SJCRH30 (cell line): Measurements from ENCODE around the gene UPF2. TPM values are rescaled to one million over a fixed set of nuclear protein-coding genes. Genes with fewer than 3 reads are reported as not detected.

Experiments
- DNase-seq, 2 experiments: peaks; one replicate each; pipeline ENCODE4 v3.0.0-alpha.2; 2015 to 2020
- H3K27ac ChIP-seq: fragments of 250-450 bp; sonication (Bioruptor Pico); 2 replicates; pipeline ENCODE4 v1.5.1; 2020; ENCODE audit warnings: mild to moderate bottlenecking, moderate library complexity
- H3K27me3 ChIP-seq: fragments of 250-450 bp; sonication (Bioruptor Pico); 2 replicates; pipeline ENCODE4 v1.5.1; 2020; ENCODE audit warnings: mild to moderate bottlenecking, moderate library complexity
- H3K36me3 ChIP-seq: fragments of 250-450 bp; sonication (Bioruptor Pico); 2 replicates; pipeline ENCODE4 v1.5.1; 2020; ENCODE audit warnings: mild to moderate bottlenecking, moderate library complexity
- H3K4me1 ChIP-seq: fragments of 250-450 bp; sonication (Bioruptor Pico); 2 replicates; pipeline ENCODE4 v1.5.1; 2020; ENCODE audit warnings: mild to moderate bottlenecking, moderate library complexity
- H3K4me3 ChIP-seq: fragments of 250-450 bp; sonication (Bioruptor Pico); 2 replicates; pipeline ENCODE4 v1.5.1; 2020; ENCODE audit warnings: mild to moderate bottlenecking, moderate library complexity
- H3K9me3 ChIP-seq: fragments of 250-450 bp; sonication (Bioruptor Pico); replicated peaks from 2 replicates; pipeline ENCODE4 v1.5.1; 2020; ENCODE audit warnings: mild to moderate bottlenecking, moderate library complexity
- total RNA-seq: library from RNA; depleted of rRNA; stranded (reverse); fragments of >200 nt; shearing (Covaris generic); gene quantifications from 2 replicates; pipeline ENCODE4 v1.2.3, GENCODE V29; 2014

UPF2 gene
- total RNA-seq, 1 experiment from 2014 or later = 22.9 TPM

GRCh38 chr10:11913079-11913641, 129.4 kb downstream of the UPF2 start:
- H3K27ac ChIP-seq = no peak overlapping the region
- no peak for DNase-seq
- no peaks in the 10 kb centered on the region for H3K4me1 ChIP-seq
- H3K4me3 ChIP-seq = no peak overlapping the region
- H3K27me3 ChIP-seq = no peaks in the 10 kb centered on the region
- H3K36me3 ChIP-seq = no peaks in the 10 kb centered on the region
- no peaks in the 10 kb centered on the region for H3K9me3 ChIP-seq

- no peak overlapping the region for H3K4me3 ChIP-seq
- H3K4me1 ChIP-seq = no peaks in the 10 kb centered on the region
- no peak overlapping the region for H3K27ac ChIP-seq
- H3K9me3 ChIP-seq = no peaks in the 10 kb centered on the region
- no peak for DNase-seq
- no peaks in the 10 kb centered on the region for H3K36me3 ChIP-seq
- H3K27me3 ChIP-seq = no peaks in the 10 kb centered on the region
Observed at GRCh38 chr10:11910102-11910501, 132.5 kb downstream of the UPF2 start.

GRCh38 chr10:11909618-11910017, 133.0 kb downstream of the UPF2 start:
- Histone ChIP-seq H3K9me3 (no peaks in the 10 kb centered on the region), H3K27me3 (no peaks in the 10 kb centered on the region), H3K27ac (no peak overlapping the region), H3K4me3 (no peak overlapping the region), H3K36me3 (no peaks in the 10 kb centered on the region), H3K4me1 (no peaks in the 10 kb centered on the region)
- no peak for DNase-seq

- Histone ChIP-seq H3K4me3 (no peak overlapping the region), H3K27ac (no peak overlapping the region), H3K36me3 (no peaks in the 10 kb centered on the region), H3K9me3 (no peaks in the 10 kb centered on the region), H3K4me1 (no peaks in the 10 kb centered on the region), H3K27me3 (no peaks in the 10 kb centered on the region)
- no peak for DNase-seq
Observed at GRCh38 chr10:11908991-11909390, 133.6 kb downstream of the UPF2 start.

GRCh38 chr10:11908536-11908935, 134.1 kb downstream of the UPF2 start:
- no peak overlapping the region for H3K27ac ChIP-seq
- H3K9me3 ChIP-seq = no peaks in the 10 kb centered on the region
- no peaks in the 10 kb centered on the region for H3K27me3 ChIP-seq
- no peaks in the 10 kb centered on the region for H3K4me1 ChIP-seq
- H3K4me3 ChIP-seq = no peak overlapping the region
- H3K36me3 ChIP-seq = no peaks in the 10 kb centered on the region
- no peak for DNase-seq

GRCh38 chr10:11907914-11908313, 134.7 kb downstream of the UPF2 start:
- Histone ChIP-seq H3K27me3 (no peaks in the 10 kb centered on the region), H3K36me3 (no peaks in the 10 kb centered on the region), H3K27ac (no peak overlapping the region), H3K9me3 (no peaks in the 10 kb centered on the region), H3K4me3 (no peak overlapping the region), H3K4me1 (peaks cover 3% of the 10 kb centered on the region)
- DNase-seq = no peak

- H3K9me3 ChIP-seq = no peaks in the 10 kb centered on the region
- H3K4me3 ChIP-seq = no peak overlapping the region
- no peak for DNase-seq
- H3K36me3 ChIP-seq = no peaks in the 10 kb centered on the region
- H3K27me3 ChIP-seq = no peaks in the 10 kb centered on the region
- no peak overlapping the region for H3K27ac ChIP-seq
- H3K4me1 ChIP-seq = peaks cover 11% of the 10 kb centered on the region
Observed at GRCh38 chr10:11906714-11907113, 135.9 kb downstream of the UPF2 start.

GRCh38 chr10:11902646-11903045, 140.0 kb downstream of the UPF2 start:
- Histone ChIP-seq H3K27me3 (no peaks in the 10 kb centered on the region), H3K27ac (peak overlapping the region; percentile 22; the same call in 1 of the 2 replicates), H3K4me3 (no peak overlapping the region), H3K9me3 (no peaks in the 10 kb centered on the region), H3K36me3 (no peaks in the 10 kb centered on the region), H3K4me1 (peaks cover 41% of the 10 kb centered on the region)
- DNase-seq = no peak

GRCh38 chr10:11901833-11902475, 140.7 kb downstream of the UPF2 start:
- Histone ChIP-seq H3K27ac (peak overlapping the region; percentile 53), H3K4me1 (peaks cover 48% of the 10 kb centered on the region), H3K4me3 (no peak overlapping the region), H3K36me3 (no peaks in the 10 kb centered on the region), H3K9me3 (no peaks in the 10 kb centered on the region), H3K27me3 (no peaks in the 10 kb centered on the region)
- peak; percentile 44 to 50 for DNase-seq

GRCh38 chr10:11901454-11901832, 141.2 kb downstream of the UPF2 start:
- Histone ChIP-seq H3K4me3 (no peak overlapping the region), H3K27ac (peak overlapping the region; percentile 53), H3K36me3 (no peaks in the 10 kb centered on the region), H3K4me1 (peaks cover 52% of the 10 kb centered on the region), H3K9me3 (no peaks in the 10 kb centered on the region), H3K27me3 (no peaks in the 10 kb centered on the region)
- DNase-seq = no peak

GRCh38 chr10:11901036-11901301, 141.6 kb downstream of the UPF2 start:
- Histone ChIP-seq H3K27me3 (no peaks in the 10 kb centered on the region), H3K4me3 (no peak overlapping the region), H3K36me3 (no peaks in the 10 kb centered on the region), H3K27ac (no peak overlapping the region; the same call in 1 of the 2 replicates), H3K4me1 (peaks cover 52% of the 10 kb centered on the region), H3K9me3 (no peaks in the 10 kb centered on the region)
- no peak for DNase-seq

GRCh38 chr10:11899067-11899876, 143.3 kb downstream of the UPF2 start:
- H3K4me1 ChIP-seq = peaks cover 52% of the 10 kb centered on the region

GRCh38 chr10:11898372-11899066, 144.1 kb downstream of the UPF2 start:
- Histone ChIP-seq H3K36me3 (no peaks in the 10 kb centered on the region), H3K27ac (peak overlapping the region; percentile 97), H3K4me3 (no peak overlapping the region), H3K4me1 (peaks cover 52% of the 10 kb centered on the region), H3K27me3 (no peaks in the 10 kb centered on the region), H3K9me3 (no peaks in the 10 kb centered on the region)
- peak; percentile 91 to 94 for DNase-seq

More at GRCh38 chr10:11899067-11899876, 143.3 kb downstream of the UPF2 start:
- H3K27ac ChIP-seq = peak overlapping the region; percentile 97
- no peak for DNase-seq
- no peak overlapping the region for H3K4me3 ChIP-seq
- no peaks in the 10 kb centered on the region for H3K27me3 ChIP-seq
- H3K36me3 ChIP-seq = no peaks in the 10 kb centered on the region
- H3K9me3 ChIP-seq = no peaks in the 10 kb centered on the region

- H3K27ac ChIP-seq = peak overlapping the region; percentile 97
- no peaks in the 10 kb centered on the region for H3K9me3 ChIP-seq
- no peak for DNase-seq
- peaks cover 51% of the 10 kb centered on the region for H3K4me1 ChIP-seq
- no peaks in the 10 kb centered on the region for H3K36me3 ChIP-seq
- H3K4me3 ChIP-seq = no peak overlapping the region
- H3K27me3 ChIP-seq = no peaks in the 10 kb centered on the region
Observed at GRCh38 chr10:11898033-11898371, 144.6 kb downstream of the UPF2 start.

- Histone ChIP-seq H3K27ac (no peak overlapping the region; the same call in 1 of the 2 replicates), H3K4me1 (peaks cover 41% of the 10 kb centered on the region), H3K36me3 (no peaks in the 10 kb centered on the region), H3K9me3 (no peaks in the 10 kb centered on the region), H3K27me3 (no peaks in the 10 kb centered on the region), H3K4me3 (no peak overlapping the region)
- peak in 1 of 2 experiments; percentile 31 for DNase-seq
Observed at GRCh38 chr10:11896549-11897200, 145.9 kb downstream of the UPF2 start.
